AG09309 (cell line): ENCODE results near the gene FBN3.
"Not testable (repeated sequence)": the region's sequence is repeated elsewhere in the genome, so short reads cannot be mapped to it uniquely, and the experiment has no call there.

Experiments used
- DNase-seq: peaks from one replicate; pipeline ENCODE4 v3.0.0-alpha.2; 2010; ENCODE audit warnings: low read depth
- H3K4me3 ChIP-seq: 2 replicates; pipeline ENCODE4 v1.5.1; 2011; ENCODE audit warnings: mild to moderate bottlenecking, low read depth, low read length, moderate library complexity; ENCODE audit not compliant: control insufficient read depth
- TF ChIP-seq, protein P1 (sequence below): IDR thresholded peaks from 2 replicates; pipeline ENCODE4 v1.5.1; 2011; ENCODE audit warnings: mild to moderate bottlenecking, low read depth, low read length, inconsistent platforms; ENCODE audit not compliant: insufficient read depth, control insufficient read depth; ENCODE audit errors: missing control alignments

The FBN3 gene

DNA sequence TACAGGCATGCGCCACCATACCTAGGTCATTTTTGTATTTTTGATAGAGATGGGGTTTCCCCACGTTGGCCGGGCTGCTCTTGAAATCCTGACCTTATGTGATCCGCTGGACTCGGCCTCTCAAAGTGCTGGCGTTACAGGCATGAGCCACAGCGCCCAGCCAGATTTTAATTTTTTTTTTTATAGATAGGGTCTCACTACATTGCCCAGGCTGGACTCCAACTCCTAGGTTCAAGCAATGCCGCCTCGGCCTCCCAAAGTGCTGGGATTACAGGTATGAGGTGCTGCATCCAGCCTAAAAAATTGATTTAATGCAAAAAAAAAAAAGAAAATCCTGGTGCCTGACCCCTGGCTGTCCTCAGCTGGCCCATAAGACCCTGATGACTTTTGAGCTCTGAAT is 34.9 kb upstream of the FBN3 start:
- H3K4me3 ChIP-seq, result no peak overlapping the region
- DNase-seq, result no peak
- TF ChIP-seq, protein P1, sequence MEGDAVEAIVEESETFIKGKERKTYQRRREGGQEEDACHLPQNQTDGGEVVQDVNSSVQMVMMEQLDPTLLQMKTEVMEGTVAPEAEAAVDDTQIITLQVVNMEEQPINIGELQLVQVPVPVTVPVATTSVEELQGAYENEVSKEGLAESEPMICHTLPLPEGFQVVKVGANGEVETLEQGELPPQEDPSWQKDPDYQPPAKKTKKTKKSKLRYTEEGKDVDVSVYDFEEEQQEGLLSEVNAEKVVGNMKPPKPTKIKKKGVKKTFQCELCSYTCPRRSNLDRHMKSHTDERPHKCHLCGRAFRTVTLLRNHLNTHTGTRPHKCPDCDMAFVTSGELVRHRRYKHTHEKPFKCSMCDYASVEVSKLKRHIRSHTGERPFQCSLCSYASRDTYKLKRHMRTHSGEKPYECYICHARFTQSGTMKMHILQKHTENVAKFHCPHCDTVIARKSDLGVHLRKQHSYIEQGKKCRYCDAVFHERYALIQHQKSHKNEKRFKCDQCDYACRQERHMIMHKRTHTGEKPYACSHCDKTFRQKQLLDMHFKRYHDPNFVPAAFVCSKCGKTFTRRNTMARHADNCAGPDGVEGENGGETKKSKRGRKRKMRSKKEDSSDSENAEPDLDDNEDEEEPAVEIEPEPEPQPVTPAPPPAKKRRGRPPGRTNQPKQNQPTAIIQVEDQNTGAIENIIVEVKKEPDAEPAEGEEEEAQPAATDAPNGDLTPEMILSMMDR, result no peak

DNA sequence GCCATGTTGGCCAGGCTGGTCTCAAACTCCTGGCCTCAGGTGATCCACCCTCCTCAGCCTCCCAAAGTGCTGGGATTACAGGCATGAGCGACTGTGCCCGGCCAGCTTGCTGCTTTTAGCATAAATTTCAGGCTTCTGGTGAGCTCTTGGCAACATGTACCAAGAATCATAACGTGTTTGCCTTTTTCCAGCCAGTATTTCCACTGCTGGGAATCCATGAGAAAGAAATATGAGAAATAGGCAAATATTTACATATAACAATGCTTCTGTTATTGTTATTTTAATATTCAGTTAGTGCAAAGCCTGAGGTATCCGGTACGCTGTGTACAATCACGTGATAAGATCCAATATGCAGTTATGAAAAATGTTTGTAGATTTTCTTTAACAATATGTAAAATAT is 30.6 kb upstream of the FBN3 start:
- no peak overlapping the region for H3K4me3 ChIP-seq
- no peak for DNase-seq
- TF ChIP-seq, protein P1, result no peak

DNA sequence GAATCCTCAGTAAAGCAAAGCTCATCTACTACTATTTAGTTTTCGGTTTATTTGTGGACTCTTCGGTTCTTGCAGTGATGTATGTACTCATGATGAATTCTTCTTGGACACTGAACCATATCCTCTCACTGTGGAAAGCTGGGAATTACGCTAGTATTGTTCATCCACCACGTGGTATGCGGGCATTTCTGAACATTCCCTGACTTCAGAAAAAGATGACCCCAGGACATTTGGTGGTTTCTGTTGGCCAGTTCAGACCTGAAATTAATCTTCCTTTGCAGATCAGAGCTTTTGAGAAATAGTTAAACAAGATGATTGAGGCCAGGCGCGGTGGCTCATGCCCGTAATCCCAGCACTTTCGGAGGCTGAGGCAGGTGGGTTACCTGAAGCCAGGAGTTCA is 25.3 kb upstream of the FBN3 start:
- TF ChIP-seq, protein P1, result no peak
- no peak for DNase-seq
- H3K4me3 ChIP-seq, result no peak overlapping the region

GRCh38 chr19:8168537-8168936 is 19.1 kb upstream of the FBN3 start:
- DNase-seq, result no peak
- TF ChIP-seq, protein P1, result no peak
- no peak overlapping the region for H3K4me3 ChIP-seq

- TF ChIP-seq, protein P1, result no peak
- no peak overlapping the region for H3K4me3 ChIP-seq
- DNase-seq, result no peak
Observed at GRCh38 chr19:8167985-8168384, 18.6 kb upstream of the FBN3 start.

- DNase-seq, result no peak
- TF ChIP-seq, protein P1, result no peak
- H3K4me3 ChIP-seq, result no peak overlapping the region
Observed at GRCh38 chr19:8163759-8164158, 14.4 kb upstream of the FBN3 start.

GRCh38 chr19:8161135-8161646 is 11.8 kb upstream of the FBN3 start:
- DNase-seq, result no peak
- TF ChIP-seq, protein P1, result no peak
- no peak overlapping the region for H3K4me3 ChIP-seq

DNA sequence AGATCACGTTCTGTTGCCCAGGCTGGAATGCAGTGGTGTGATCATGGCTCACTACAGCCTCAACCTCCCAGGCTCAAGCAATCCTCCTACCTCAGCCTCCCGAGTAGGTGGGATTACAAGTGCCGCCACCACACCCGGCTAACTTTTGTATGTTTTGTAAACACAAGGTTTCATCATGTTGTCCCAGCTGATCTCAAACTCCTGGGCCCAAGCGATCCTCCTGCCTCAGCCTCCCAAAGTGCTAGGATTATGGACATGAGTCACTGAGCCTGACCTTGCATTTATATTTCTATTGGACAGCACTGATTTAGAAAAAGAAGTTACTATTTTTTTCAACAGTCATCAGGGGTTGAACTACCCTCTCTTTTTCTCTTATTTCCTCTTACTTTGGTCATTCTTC is 9.9 kb upstream of the FBN3 start:
- H3K4me3 ChIP-seq, DNase-seq: not testable (repeated sequence)
